H9 (cell line): ENCODE data around the gene EPB41L2. TPM values are rescaled to one million over a fixed set of nuclear protein-coding genes. Genes with fewer than 3 reads are reported as not detected.

Experiments used
- DNase-seq: peaks from one replicate; pipeline ENCODE4 v3.0.0-alpha.2; 2017
- H2AFZ ChIP-seq: one replicate; pipeline ENCODE4 v1.6.1; 2013; ENCODE audit warnings: mild to moderate bottlenecking, low read length, control low read depth, moderate library complexity
- H2AK5ac ChIP-seq: 2 replicates; pipeline ENCODE4 v1.6.1; 2013; ENCODE audit warnings: low read length, control low read depth, mixed read lengths; ENCODE audit not compliant: insufficient read length
- H2BK120ac ChIP-seq: one replicate; pipeline ENCODE4 v1.6.1; 2013; ENCODE audit warnings: low read depth, mild to moderate bottlenecking, low read length, control low read depth, inconsistent platforms; ENCODE audit not compliant: poor library complexity, severe bottlenecking
- H2BK12ac ChIP-seq: 2 replicates; pipeline ENCODE4 v1.6.1; 2013; ENCODE audit warnings: low read length, control low read depth, mixed read lengths, low read depth; ENCODE audit not compliant: insufficient read length
- H2BK15ac ChIP-seq: 2 replicates; pipeline ENCODE4 v1.6.1; 2013; ENCODE audit warnings: low read depth, low read length, control low read depth
- H2BK20ac ChIP-seq: one replicate; pipeline ENCODE4 v1.6.1; 2013; ENCODE audit warnings: low read depth, mild to moderate bottlenecking, low read length, control low read depth, inconsistent platforms; ENCODE audit not compliant: poor library complexity, severe bottlenecking
- H2BK5ac ChIP-seq: 2 replicates; pipeline ENCODE4 v1.6.1; 2013; ENCODE audit warnings: low read length, control low read depth, mixed read lengths; ENCODE audit not compliant: insufficient read length
- H3K14ac ChIP-seq: 2 replicates; pipeline ENCODE4 v1.6.1; 2013; ENCODE audit warnings: low read length, control low read depth; ENCODE audit not compliant: insufficient read depth
- H3K18ac ChIP-seq: 2 replicates; pipeline ENCODE4 v1.6.1; 2013; ENCODE audit warnings: low read depth, mild to moderate bottlenecking, mixed read lengths, low read length, control low read depth; ENCODE audit not compliant: insufficient read length
- H3K23ac ChIP-seq: 2 replicates; pipeline ENCODE4 v1.6.1; 2013; ENCODE audit warnings: low read length, control low read depth, mixed read lengths, low read depth; ENCODE audit not compliant: insufficient read length
- H3K23me2 ChIP-seq: 2 replicates; pipeline ENCODE4 v1.6.1; 2013; ENCODE audit warnings: low read depth, mild to moderate bottlenecking, mixed read lengths, low read length, control low read depth; ENCODE audit not compliant: insufficient read length, poor library complexity, severe bottlenecking
- H3K27ac ChIP-seq: 2 replicates; pipeline ENCODE4 v1.5.1; 2013; ENCODE audit warnings: low read length, control low read depth, mixed read lengths, low read depth; ENCODE audit not compliant: insufficient read length
- H3K27me3 ChIP-seq: 2 replicates; pipeline ENCODE4 v1.6.1; 2013; ENCODE audit warnings: low read length, control low read depth, inconsistent platforms; ENCODE audit not compliant: insufficient read depth
- H3K4ac ChIP-seq: 2 replicates; pipeline ENCODE4 v1.6.1; 2013; ENCODE audit warnings: low read depth, mild to moderate bottlenecking, control low read depth, inconsistent platforms, low read length, moderate library complexity
- H3K4me1 ChIP-seq: 2 replicates; pipeline ENCODE4 v1.6.1; 2013; ENCODE audit warnings: low read length, control low read depth, inconsistent platforms; ENCODE audit not compliant: insufficient read depth
- H3K4me2 ChIP-seq: 2 replicates; pipeline ENCODE4 v1.6.1; 2013; ENCODE audit warnings: low read length, control low read depth, mixed read lengths; ENCODE audit not compliant: insufficient read length, insufficient read depth
- H3K56ac ChIP-seq: 2 replicates; pipeline ENCODE4 v1.6.1; 2013; ENCODE audit warnings: low read depth, mild to moderate bottlenecking, mixed read lengths, low read length, control low read depth; ENCODE audit not compliant: insufficient read length
- H3K79me1 ChIP-seq: 2 replicates; pipeline ENCODE4 v1.6.1; 2013; ENCODE audit warnings: low read depth, mild to moderate bottlenecking, moderate library complexity, low read length, control low read depth, inconsistent platforms; ENCODE audit not compliant: insufficient read depth, poor library complexity, severe bottlenecking
- H3K79me2 ChIP-seq: 2 replicates; pipeline ENCODE4 v1.6.1; 2013; ENCODE audit warnings: low read length, control low read depth, inconsistent platforms; ENCODE audit not compliant: insufficient read depth
- H3K9ac ChIP-seq: 2 replicates; pipeline ENCODE4 v1.6.1; 2013; ENCODE audit warnings: low read length, control low read depth, mixed read lengths; ENCODE audit not compliant: insufficient read length; ENCODE audit errors: extremely low read depth
- H3K9me3 ChIP-seq: one replicate; pipeline ENCODE4 v1.6.1; 2013; ENCODE audit warnings: low read depth, low read length, inconsistent platforms; ENCODE audit not compliant: control insufficient read depth
- H3T11ph ChIP-seq: one replicate; pipeline ENCODE4 v1.6.1; 2013; ENCODE audit warnings: mild to moderate bottlenecking, low read length, control low read depth, inconsistent platforms
- H4K20me1 ChIP-seq: one replicate; pipeline ENCODE4 v1.6.1; 2013; ENCODE audit not compliant: control insufficient read depth, insufficient read length, insufficient read depth
- H4K5ac ChIP-seq: 2 replicates; pipeline ENCODE4 v1.6.1; 2013; ENCODE audit warnings: low read depth, mild to moderate bottlenecking, mixed read lengths, low read length, control low read depth; ENCODE audit not compliant: insufficient read length
- H4K8ac ChIP-seq: replicated peaks from 2 replicates; pipeline ENCODE4 v1.6.1; 2013; ENCODE audit warnings: low read length, control low read depth, mixed read lengths, low read depth; ENCODE audit not compliant: insufficient read length
- H4K91ac ChIP-seq: 2 replicates; pipeline ENCODE4 v1.6.1; 2013; ENCODE audit warnings: low read depth, mild to moderate bottlenecking, moderate library complexity, mixed read lengths, low read length, control low read depth; ENCODE audit not compliant: insufficient read length
- H3K27ac Mint-ChIP-seq, 3 experiments: 2 replicates in 2 of 3; 3 replicates in 1 of 3; pipeline ENCODE4 v1.8.0; 2020 to 2021; ENCODE audit warnings: mixed read lengths in 3 of 3, mild to moderate bottlenecking in 1 of 3, moderate library complexity in 1 of 3
- H3K27me3 Mint-ChIP-seq: 2 replicates; pipeline ENCODE4 v1.8.0; 2021; ENCODE audit warnings: low read depth, mild to moderate bottlenecking, moderate library complexity, mixed read lengths
- H3K36me3 Mint-ChIP-seq, 3 experiments: 2 replicates in 2 of 3; 3 replicates in 1 of 3; pipeline ENCODE4 v1.8.0; 2020 to 2021; ENCODE audit warnings: low read depth in 3 of 3, mixed read lengths in 3 of 3; ENCODE audit not compliant: insufficient read depth in 1 of 3
- H3K4me1 Mint-ChIP-seq, 2 experiments: 2 replicates each; pipeline ENCODE4 v1.8.0; 2020; ENCODE audit warnings: mixed read lengths in 2 of 2
- H3K4me3 Mint-ChIP-seq, 2 experiments: 2 replicates in 1 of 2; 3 replicates in 1 of 2; pipeline ENCODE4 v1.8.0; 2020 to 2021; ENCODE audit warnings: mild to moderate bottlenecking in 2 of 2, mixed read lengths in 2 of 2, moderate library complexity in 1 of 2
- H3K9me3 Mint-ChIP-seq, 2 experiments: 2 replicates in 1 of 2; 3 replicates in 1 of 2; pipeline ENCODE4 v1.8.0; 2020; ENCODE audit warnings: mild to moderate bottlenecking in 2 of 2, mixed read lengths in 2 of 2, moderate library complexity in 1 of 2
- WGBS: extraction: QIAGEN DNeasy Blood & Tissue Kit; methylation state at CpG from one replicate; pipeline ENCODE4 v1.1.7; 2013; ENCODE audit warnings: missing lambda C conversion rate, low lambda C conversion rate, mixed read lengths; ENCODE audit not compliant: insufficient read length; ENCODE audit errors: extremely low coverage; 5-methylcytosine and 5-hydroxymethylcytosine counted together
- total RNA-seq: library from RNA; stranded (reverse); gene quantifications from 2 replicates; pipeline ENCODE4 v1.2.1, GENCODE V29; 2021
- TF ChIP-seq, protein P1 (sequence below): fragments of 200-600 bp; sonication (generic); conservative IDR thresholded peaks from 3 replicates; pipeline ENCODE4 v1.8.0; 2021; ENCODE audit warnings: antibody characterized with exemption, mild to moderate bottlenecking

Gene EPB41L2
- total RNA-seq, 1 experiment from 2014 or later, result 90.2 TPM

DNA sequence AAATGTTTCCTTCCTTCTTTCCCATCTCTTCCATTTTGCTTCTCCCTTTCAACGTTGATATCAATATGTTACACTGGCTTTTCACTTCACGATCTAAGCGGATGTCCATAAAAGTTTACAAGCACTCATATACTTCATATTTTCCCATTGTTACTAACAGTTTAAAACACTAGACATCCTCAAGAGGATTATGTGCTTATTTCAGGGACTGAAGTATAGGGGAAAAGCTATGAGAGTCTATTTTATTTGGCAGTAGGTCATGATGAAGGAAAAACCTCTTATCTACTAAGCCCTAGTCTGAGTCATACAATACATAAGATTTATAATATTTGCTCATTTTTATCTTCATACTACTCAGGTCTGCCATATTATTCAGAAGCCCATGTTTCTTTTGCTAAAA lies 20.6 kb upstream of the EPB41L2 start:
- no peak overlapping the region for H2BK5ac ChIP-seq
- H3K27ac ChIP-seq, result no peak overlapping the region
- H3T11ph ChIP-seq, result no peak overlapping the region
- no peak overlapping the region for H2BK20ac ChIP-seq
- H4K20me1 ChIP-seq, result no peaks in the 10 kb centered on the region
- Mint-ChIP-seq H3K36me3 (peaks cover 14 to 24% (median 18%) of the 10 kb centered on the region in 3 experiments), H3K4me3 (no peak overlapping the region), H3K4me1 (peaks cover 4% of the 10 kb centered on the region in 2 experiments), H3K9me3 (peaks cover 23 to 24% of the 10 kb centered on the region in 2 experiments), H3K27me3 (0 out of 2 replicates have a peak, but pooled peaks cover 8% of the 10 kb centered on the region), H3K27ac (no peak overlapping the region)
- no peak overlapping the region for H3K14ac ChIP-seq
- DNase-seq, result no peak
- H2BK120ac ChIP-seq, result no peak overlapping the region
- no CpG with 5 or more reads among the region's 3 CpGs for whole genome bisulfite sequencing
- no peak overlapping the region for H2AK5ac ChIP-seq
- no peaks in the 10 kb centered on the region for H3K23me2 ChIP-seq
- no peaks in the 10 kb centered on the region for H3K4me1 ChIP-seq
- H3K79me2 ChIP-seq, result no peaks in the 10 kb centered on the region
- H3K27me3 ChIP-seq, result no peaks in the 10 kb centered on the region
- H4K91ac ChIP-seq, result no peak overlapping the region
- H3K9ac ChIP-seq, result no peak overlapping the region
- H4K5ac ChIP-seq, result no peak overlapping the region
- no peaks in the 10 kb centered on the region for H3K79me1 ChIP-seq
- H3K4ac ChIP-seq, result no peak overlapping the region
- TF ChIP-seq, protein P1, sequence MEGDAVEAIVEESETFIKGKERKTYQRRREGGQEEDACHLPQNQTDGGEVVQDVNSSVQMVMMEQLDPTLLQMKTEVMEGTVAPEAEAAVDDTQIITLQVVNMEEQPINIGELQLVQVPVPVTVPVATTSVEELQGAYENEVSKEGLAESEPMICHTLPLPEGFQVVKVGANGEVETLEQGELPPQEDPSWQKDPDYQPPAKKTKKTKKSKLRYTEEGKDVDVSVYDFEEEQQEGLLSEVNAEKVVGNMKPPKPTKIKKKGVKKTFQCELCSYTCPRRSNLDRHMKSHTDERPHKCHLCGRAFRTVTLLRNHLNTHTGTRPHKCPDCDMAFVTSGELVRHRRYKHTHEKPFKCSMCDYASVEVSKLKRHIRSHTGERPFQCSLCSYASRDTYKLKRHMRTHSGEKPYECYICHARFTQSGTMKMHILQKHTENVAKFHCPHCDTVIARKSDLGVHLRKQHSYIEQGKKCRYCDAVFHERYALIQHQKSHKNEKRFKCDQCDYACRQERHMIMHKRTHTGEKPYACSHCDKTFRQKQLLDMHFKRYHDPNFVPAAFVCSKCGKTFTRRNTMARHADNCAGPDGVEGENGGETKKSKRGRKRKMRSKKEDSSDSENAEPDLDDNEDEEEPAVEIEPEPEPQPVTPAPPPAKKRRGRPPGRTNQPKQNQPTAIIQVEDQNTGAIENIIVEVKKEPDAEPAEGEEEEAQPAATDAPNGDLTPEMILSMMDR, result no peak
- no peaks in the 10 kb centered on the region for H3K9me3 ChIP-seq
- H4K8ac ChIP-seq, result no peak overlapping the region
- H3K4me2 ChIP-seq, result no peak overlapping the region
- H2AFZ ChIP-seq, result no peak overlapping the region
- no peak overlapping the region for H2BK12ac ChIP-seq
- no peak overlapping the region for H3K23ac ChIP-seq
- H3K56ac ChIP-seq, result no peak overlapping the region
- H3K18ac ChIP-seq, result no peak overlapping the region
- H2BK15ac ChIP-seq, result no peak overlapping the region
